GM10266 (cell line): ENCODE measurements around the gene DHX57.

Experiments
- DNase-seq: peaks from one replicate; pipeline ENCODE4 v3.0.0; 2012; ENCODE audit errors: extremely low spot score
- CTCF ChIP-seq: IDR thresholded peaks from 2 replicates; pipeline ENCODE4 v1.5.1; 2012; ENCODE audit warnings: mild to moderate bottlenecking, low read depth; ENCODE audit not compliant: control insufficient read depth, insufficient read depth; ENCODE audit errors: missing control alignments

The DHX57 gene

GRCh38 chr2:38754506-38754905 is 121.2 kb downstream of the DHX57 start:
- no peak for TF ChIP-seq CTCF
- DNase-seq = no peak

- TF ChIP-seq CTCF = no peak
- DNase-seq = no peak
Observed at GRCh38 chr2:38754049-38754448, 121.7 kb downstream of the DHX57 start.

GRCh38 chr2:38751596-38752410 is 123.9 kb downstream of the DHX57 start:
- no peak for TF ChIP-seq CTCF
- no peak for DNase-seq

GRCh38 chr2:38750891-38751595 is 124.7 kb downstream of the DHX57 start, which contains the start of gene SRSF7:
SRSF7 (minus strand) TSS chr2:38751361; CDS start chr2:38751256, 105 bp downstream.
- DNase-seq = peak; percentile 98
- TF ChIP-seq CTCF = no peak

GRCh38 chr2:38750011-38750890 is 125.5 kb downstream of the DHX57 start:
- TF ChIP-seq CTCF = no peak
- DNase-seq = peak; percentile 74

GRCh38 chr2:38748943-38749804 is 126.6 kb downstream of the DHX57 start:
- TF ChIP-seq CTCF = no peak
- no peak for DNase-seq
